ENCODE results near the gene CMIP. TPM values are rescaled to one million over a fixed set of nuclear protein-coding genes. Genes with fewer than 3 reads are reported as not detected.

Gene CMIP
- total RNA-seq, 1 donor: 15.7 TPM

DNA sequence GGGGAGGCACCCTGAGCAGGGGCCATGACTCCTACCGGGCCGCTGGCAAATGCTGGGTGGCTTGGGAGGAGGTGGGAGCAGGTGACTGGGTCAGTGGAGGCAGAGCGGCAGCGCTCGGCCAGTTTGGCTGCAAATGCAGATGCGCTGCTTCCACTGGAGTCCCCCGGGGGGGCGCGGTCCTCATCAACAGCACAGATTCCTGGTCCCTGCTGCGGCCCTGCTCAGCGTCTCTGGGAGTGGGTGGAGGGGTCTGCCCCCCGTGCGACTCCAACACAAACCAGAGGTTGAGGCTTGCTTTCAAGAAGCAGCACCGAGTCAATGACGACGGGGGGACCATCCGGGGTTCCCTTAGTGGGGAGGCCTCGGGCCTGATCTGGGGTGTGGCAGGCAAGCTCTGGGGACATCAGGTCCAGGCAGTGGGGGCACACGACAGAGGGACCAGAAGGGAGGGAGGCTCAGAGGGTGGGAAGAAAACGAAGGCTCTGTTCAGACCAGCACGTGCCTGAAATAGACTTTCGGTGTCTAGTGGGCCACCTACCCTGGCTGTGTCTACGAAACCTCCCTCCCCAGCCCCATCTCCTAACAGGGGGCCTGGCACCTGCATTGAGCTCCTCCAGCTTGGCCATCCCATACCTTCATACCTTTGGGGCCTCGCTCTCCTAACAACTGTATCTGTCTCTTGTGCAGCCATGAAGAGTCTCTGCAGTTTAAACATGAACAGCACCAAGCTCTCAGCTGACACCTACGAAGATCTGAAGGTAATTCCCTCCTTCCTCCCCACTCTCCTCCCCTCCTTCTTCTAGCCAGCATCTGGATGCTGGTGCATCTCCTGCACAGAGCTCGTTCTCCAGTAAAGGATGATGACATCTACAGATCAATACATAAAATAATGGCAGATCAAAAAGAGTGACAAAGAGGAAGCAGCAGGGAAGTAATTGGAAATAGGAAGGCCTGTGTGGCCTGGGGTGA is 262.0 kb downstream of the CMIP start:
- no peak overlapping the region for H3K4me3 ChIP-seq (ENCODE audit: low read depth, low read length)
- TF ChIP-seq, protein P1, sequence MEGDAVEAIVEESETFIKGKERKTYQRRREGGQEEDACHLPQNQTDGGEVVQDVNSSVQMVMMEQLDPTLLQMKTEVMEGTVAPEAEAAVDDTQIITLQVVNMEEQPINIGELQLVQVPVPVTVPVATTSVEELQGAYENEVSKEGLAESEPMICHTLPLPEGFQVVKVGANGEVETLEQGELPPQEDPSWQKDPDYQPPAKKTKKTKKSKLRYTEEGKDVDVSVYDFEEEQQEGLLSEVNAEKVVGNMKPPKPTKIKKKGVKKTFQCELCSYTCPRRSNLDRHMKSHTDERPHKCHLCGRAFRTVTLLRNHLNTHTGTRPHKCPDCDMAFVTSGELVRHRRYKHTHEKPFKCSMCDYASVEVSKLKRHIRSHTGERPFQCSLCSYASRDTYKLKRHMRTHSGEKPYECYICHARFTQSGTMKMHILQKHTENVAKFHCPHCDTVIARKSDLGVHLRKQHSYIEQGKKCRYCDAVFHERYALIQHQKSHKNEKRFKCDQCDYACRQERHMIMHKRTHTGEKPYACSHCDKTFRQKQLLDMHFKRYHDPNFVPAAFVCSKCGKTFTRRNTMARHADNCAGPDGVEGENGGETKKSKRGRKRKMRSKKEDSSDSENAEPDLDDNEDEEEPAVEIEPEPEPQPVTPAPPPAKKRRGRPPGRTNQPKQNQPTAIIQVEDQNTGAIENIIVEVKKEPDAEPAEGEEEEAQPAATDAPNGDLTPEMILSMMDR (IDR thresholded peaks at IDR 0.05; ENCODE audit: insufficient read depth, low read length): no peak
- no peak for DNase-seq (ENCODE audit: low read depth)

DNA sequence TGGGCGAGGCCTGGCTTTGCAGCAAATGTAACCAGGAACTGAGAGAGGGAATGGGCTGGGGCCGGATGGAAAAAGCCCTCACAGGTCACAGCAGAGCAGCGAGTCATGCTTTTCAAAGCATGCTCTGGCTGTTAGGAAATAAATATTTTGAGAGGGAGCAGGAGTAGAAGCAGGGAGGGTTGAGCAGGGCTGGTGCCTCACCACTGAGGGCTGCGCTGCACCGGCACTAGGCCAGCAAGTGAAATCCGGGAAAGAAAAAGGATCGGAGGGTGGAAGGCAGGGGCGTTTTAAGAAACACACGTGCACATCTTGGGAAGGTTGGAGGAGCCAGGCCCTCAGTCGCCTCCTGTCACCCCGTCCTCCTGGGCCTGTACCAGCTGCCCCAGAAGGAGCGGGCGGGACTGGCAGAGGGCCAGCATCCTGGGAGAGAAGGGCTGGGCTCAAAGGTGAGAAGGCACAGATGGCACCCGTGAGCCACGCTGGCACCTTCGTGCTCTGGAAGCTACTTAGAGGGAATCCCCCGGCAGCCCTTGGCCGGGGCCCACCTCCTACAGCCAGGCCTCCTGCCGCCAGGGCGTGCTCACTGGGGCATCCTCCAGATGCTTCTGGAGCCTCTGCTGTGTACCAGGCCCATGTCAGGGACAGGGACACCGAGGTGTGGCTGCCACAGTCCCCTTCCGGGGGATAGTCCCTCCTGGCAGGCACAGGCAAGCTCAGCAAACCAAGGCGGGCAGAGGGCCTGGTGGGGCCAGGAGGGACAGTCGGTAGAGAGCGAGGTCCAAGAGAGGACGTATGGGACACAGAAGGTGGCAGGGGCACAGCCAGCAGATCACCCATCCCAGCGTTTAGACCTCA is 263.0 kb downstream of the CMIP start:
- TF ChIP-seq, protein P1 (IDR thresholded peaks at IDR 0.05; ENCODE audit: insufficient read depth, low read length): no peak
- H3K4me3 ChIP-seq (ENCODE audit: low read depth, low read length): no peak overlapping the region

DNA sequence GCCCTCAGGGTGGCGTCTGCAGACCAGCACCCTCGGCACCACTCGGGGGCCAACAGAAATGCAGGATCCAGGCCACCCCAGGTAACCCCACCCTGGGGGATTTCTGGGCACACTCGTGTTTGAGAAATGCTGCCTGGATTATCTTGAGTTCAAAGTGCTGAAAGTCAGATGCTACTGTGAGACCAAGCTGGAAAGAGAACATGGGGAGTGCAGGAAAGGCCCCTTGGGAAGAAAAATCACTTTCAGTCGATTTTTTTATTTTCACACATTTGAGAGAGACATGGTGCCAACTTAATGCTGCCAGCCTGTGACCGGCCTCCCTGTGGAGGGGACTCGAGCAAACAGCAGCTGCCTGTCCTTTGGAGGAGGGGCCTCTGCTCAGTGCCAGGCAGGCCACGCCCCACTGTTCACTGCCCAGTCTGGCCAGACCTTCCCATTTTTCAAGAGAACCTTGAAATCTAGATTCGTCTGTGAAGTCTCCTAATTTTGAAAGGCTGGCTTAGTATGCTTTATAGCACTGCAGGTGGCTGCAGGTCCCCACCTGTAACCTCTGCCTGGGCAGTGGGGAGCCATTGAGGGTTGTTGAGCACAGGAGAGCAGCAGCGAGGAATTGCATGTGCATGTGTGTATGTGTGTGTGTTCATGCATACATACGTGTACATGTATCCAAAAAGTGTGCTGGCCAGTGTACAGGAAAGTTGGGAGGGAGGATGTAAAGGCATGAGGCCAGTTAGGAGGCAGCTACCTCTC is 263.8 kb downstream of the CMIP start:
- TF ChIP-seq, protein P1 (IDR thresholded peaks at IDR 0.05; ENCODE audit: insufficient read depth, low read length): no peak
- no peak overlapping the region for H3K4me3 ChIP-seq (ENCODE audit: low read depth, low read length)
- DNase-seq (ENCODE audit: low read depth): no peak

More for the DNA sequence above, 263.0 kb downstream of the CMIP start:
- peak; percentile 54 for DNase-seq (ENCODE audit: low read depth)

DNA sequence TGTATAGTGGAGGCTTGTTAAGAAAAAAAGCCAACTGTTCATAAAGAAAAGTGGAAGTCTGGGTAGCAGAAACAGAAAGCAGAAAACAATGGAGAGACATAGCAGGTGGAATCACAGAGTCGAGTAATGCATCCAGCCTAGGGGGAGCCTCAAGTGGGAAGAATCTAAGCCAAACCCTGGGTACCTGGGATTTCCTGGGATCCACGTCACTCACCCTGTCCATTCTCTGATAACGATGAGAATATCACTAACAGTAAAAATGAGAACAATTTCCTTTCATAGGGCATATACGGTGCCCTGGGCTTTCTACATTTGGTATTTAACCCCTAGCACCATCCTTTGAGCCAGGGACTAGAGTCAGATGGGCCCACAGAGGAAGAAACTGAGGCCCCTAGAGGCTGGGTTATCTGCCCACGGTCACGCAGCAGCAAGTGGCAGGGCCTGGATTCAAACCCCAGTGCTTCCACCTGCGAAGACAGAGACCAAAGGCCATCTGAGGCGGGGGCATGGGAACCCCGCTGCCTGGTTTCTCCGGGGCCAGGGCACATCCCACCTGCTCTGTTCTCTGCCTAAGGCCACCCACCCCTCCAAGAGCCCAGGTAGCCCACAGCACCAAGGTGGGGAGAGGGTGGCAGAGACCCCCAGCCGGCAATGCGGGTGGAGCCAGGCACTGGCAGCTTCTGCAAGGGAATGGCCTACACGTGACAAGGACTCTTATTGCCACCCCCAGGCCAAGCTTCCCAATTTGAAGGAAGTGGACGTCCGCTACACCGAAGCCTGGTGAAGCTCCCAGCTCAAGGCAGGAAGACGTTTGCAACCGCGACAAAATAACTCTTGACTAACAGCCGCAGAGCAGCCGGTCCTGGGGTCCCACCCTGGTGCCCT is 264.6 kb downstream of the CMIP start:
- no peak for DNase-seq (ENCODE audit: low read depth)
- TF ChIP-seq, protein P1 (IDR thresholded peaks at IDR 0.05; ENCODE audit: insufficient read depth, low read length): no peak
- no peak overlapping the region for H3K4me3 ChIP-seq (ENCODE audit: low read depth, low read length)

DNA sequence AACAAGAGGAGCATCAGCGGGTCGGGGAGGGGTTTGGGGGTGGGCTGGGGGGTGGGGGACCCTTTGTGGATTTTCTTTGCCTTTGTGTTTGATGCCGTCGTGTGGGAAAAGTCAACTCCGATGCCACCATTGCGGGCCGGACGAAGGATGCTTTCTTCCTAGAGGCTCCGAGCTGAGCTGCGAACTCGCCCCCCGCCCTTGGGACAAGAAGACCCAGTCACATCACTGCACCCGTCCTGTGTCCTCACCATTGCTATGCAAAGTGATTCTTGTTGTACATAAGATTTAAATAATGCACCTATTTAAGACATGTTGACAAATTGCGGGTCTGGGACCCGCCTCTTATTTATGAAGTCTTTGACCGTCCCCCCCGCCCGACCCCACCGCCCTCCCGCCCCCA is 265.4 kb downstream of the CMIP start:
- TF ChIP-seq, protein P1 (IDR thresholded peaks at IDR 0.05; ENCODE audit: insufficient read depth, low read length): no peak
- no peak overlapping the region for H3K4me3 ChIP-seq (ENCODE audit: low read depth, low read length)
- no peak for DNase-seq (ENCODE audit: low read depth)
